Stimulated activated CD4-positive, alpha-beta T cell treated with anti-CD3 and anti-CD28 coated beads, Interleukin-1b, Interleukin-23, amount 100 ng/mL, for 48 hours (primary cell): ENCODE results near the gene BSND.

Source experiments
- DNase-seq: peaks from one replicate; pipeline ENCODE4 v3.0.0-alpha.2; 2020

BSND gene

DNA sequence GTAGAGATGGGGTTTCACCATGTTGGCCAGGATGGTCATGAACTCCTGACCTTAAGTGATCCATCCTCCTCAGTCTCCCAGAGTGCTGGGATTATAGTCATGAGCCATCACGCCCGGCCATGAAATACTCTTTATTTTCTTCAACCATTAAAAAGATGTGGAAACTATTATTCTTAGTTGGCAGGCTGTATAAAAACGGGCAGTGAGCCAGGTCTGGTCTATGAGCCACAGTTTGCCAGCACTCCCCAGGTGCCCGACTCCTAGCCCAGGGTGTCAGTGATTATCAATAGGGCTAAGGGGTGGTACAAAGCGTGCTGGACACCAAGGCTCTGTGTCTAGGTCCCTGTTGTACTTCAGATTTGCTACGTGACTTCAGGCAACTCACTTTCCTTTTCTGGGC is 22.0 kb upstream of the BSND start:
- DNase-seq: no peak

DNA sequence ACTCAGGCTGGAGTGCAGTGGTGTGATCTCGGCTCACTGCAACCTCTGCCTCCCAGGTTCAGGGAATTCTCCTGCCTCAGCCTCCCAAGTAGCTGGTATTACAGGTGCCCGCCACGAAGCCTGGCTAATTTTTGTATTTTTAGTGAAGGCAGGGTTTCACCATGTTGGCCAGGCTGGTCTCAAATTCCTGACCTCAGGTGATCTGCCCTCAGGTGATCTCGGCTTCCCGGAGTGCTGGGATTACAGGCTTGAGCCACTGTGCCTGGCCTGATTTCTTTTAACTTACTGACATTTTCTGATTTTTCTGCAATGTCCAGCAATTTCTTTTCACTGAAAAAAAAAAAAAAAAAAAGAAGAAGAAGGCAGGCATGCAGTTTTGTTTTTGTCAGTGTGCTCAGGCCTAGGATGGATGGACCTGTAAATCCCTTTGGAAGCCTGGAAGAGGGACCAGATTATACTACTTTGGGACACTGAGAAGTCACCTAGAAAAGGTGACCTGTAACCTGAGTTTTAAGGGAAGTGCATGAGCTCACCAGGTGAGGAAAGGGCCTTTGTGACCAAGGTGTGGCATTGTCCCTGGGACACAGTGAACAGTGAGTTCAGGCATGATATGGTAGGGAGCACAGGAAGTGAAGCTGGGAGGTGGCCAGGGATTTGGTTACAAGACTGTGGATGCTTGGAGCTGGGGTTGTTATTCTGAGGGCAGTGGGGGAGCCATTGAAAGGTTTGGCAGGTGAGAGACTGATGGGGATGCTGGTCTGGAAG is 21.0 kb upstream of the BSND start:
- no peak for DNase-seq

DNA sequence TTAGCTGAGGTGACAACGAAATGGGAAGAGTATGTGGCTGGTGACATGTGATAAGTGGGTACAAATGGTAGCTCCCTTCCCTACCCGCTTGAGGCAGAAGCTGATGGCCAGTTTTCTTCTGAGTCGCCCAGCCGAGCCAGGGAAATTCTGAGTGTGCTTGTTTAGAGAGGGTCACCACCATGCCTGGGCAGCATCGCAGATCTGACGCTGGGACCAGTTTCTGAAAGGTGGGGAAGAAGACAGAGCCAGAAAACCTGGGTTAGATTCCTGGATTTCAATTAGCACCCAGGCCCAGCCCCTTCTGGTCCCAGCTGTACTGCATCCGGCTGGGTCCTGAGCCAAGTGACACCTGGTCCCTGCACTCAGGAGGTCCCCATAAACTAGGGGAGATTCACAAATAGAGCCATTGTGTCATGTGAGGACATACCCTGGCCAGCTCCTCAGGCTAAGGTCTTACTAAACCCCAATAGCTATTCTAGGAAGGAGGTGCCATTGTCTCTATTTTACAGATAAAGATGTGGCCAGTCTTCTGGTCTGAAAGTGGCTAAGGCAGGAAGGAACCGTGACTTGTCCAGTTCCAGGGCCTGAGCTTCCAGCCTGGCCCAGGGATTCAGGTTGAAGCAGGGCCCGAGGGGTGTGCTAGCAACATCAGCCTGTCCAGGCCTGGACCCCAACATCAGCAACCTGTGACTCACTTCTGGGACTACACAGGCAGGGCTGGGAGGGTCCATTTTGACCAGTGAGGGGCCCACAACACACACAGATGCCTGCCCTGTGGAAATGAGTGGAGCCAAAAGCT is 20.0 kb upstream of the BSND start:
- no peak for DNase-seq

GRCh38 chr1:54979327-54979891 is 19.3 kb upstream of the BSND start:
- no peak for DNase-seq

- no peak for DNase-seq
These were observed 18.6 kb upstream of the BSND start for GRCh38 chr1:54980046-54980527.

DNA sequence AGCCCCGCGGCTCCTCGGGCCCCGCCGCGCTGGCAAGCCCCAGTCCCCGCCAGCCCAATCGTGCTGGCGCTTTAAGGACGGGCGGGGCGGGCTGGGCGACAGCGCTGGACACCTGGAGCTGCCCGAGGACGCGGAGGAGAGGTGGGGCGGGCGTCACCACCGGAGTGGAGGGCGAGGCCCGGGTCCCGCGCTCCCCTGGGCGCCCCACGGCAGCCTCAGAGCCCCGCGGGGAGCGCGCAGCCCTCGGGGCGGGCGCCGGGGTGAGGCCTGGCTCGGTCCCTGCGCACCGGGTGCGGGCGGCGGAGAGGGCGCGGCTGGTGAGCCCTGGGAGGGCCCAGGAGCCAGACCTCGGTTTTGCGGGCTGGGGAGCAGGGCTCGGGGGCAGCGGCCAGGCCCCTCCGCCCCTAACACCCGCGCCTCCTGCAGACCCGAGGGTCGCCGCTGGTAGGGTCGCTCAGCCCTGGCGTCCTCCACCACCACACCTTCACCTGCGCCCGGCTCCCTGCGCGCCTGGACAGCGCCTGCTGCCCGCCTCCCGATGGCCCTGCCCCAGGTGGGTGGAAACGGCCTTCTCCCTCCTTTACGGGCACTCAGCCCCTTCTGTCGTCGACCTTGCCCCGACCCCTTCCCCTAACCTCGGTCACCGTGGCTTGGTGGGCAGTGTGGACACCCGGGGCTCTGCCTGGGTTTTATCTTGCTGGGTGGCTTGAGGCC is 18.0 kb upstream of the BSND start, which contains the start of gene TMEM61:
TSS of gene TMEM61 (plus strand) at position 101 of the 714 bp plus-strand sequence. CDS start at position 539, 438 bp downstream.
- DNase-seq: no peak

DNA sequence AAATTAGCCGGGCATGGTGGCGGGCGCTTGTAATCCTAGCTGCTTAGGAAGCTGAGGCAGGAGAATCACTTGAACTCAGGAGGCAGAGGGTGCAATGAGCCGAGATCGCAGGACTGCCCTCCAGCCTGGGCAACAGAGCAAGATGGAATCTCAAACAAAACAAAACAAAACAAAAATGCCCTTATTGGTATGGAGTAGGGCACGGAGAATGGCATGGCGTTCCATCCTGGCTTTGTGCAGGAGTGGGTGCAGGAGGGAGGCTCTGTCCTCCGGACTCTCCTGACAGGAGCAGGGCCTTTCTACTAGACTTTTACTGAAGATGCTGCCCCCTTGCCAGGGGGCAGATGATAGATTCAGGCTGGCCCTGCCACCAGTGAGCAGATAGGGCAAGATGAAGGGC is 17.3 kb upstream of the BSND start:
- DNase-seq: no peak

GRCh38 chr1:54982739-54983138 is 16.0 kb upstream of the BSND start:
- no peak for DNase-seq

DNA sequence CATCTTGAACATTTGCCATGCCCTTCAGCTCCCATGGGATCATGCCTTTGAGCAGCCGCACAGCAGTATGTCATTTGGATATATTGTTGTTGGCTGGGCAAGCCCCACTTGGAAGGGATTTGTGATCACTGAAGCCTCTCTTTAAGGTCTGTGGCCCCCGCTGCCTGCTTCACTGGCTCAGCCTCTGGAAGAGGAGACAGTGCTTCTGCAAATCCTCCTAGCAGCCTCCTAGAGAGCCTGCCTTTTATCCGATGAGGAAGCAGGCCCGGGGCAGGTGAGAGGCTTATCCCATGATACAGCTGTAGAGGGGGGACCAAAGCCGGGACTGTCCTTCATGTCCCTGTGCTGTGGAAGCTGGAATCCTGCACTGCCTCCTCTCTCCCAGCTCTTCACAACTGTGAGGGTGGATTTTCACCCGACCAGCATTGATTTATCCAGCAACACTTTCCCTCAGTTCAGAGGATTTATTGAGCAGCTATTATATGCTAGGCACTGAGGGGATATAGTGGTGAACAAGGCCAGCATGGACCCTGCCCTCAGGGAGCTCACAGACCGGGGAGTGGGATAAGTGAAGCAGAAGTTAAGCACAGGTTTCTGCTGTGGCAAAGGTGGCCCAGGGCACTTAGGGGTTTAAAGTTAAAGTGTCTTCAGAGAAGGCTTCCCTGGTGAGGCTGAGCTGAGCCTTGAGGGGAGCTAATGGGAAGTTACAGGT is 14.4 kb upstream of the BSND start:
- DNase-seq: no peak

GRCh38 chr1:54985556-54985955 is 13.2 kb upstream of the BSND start:
- DNase-seq: no peak

DNA sequence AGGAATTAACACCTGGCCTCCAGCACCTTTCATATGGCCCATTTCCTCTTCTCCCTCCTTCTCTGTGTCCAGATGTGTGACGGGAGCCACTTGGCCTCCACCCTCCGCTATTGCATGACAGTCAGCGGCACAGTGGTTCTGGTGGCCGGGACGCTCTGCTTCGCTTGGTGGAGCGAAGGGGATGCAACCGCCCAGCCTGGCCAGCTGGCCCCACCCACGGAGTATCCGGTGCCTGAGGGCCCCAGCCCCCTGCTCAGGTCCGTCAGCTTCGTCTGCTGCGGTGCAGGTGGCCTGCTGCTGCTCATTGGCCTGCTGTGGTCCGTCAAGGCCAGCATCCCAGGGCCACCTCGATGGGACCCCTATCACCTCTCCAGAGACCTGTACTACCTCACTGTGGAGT is 12.7 kb upstream of the BSND start:
- DNase-seq: no peak

GRCh38 chr1:54986533-54986932 is 12.2 kb upstream of the BSND start:
- DNase-seq: no peak

DNA sequence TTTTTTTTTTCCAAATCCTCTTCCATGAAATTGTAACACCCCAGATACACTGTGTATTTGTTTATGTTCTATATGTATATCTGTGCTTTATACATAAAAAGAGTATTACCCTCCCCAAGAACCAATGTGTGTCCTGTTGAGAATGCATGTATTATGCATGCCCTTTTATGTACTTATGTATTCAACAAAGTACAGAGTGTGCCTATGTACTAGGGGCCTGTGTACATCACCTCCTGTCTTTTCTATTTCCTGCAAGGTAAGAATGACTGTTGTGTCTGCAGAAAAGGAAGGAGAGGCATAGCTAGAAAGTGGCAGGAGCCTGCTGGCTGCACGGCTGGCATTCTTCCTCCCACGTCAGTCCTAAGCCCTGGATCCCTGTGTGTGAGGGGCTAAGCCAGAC is 11.3 kb upstream of the BSND start:
- no peak for DNase-seq

GRCh38 chr1:54987919-54988705 is 10.6 kb upstream of the BSND start:
- DNase-seq: no peak

DNA sequence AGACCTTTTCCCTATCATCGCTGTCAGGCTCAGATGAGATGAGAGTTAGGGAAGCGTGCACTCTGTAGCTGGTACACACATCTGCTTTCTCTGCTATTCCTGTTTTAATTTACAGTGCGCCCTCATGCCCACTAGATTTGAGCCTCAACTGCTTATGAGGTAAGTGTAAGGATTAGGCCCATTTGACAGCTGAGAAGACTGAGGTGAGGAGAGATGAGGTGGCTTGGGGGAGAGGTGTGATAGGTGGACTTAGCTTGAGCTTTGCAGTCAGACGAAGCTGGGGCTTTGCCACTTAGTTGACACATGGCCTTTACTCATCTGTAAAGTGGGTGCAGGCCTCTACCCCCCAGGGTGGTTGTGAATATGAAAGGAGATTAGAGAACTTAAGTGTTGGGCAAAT is 9.8 kb upstream of the BSND start:
- no peak for DNase-seq

GRCh38 chr1:54989473-54989872 is 9.3 kb upstream of the BSND start:
- DNase-seq: no peak

DNA sequence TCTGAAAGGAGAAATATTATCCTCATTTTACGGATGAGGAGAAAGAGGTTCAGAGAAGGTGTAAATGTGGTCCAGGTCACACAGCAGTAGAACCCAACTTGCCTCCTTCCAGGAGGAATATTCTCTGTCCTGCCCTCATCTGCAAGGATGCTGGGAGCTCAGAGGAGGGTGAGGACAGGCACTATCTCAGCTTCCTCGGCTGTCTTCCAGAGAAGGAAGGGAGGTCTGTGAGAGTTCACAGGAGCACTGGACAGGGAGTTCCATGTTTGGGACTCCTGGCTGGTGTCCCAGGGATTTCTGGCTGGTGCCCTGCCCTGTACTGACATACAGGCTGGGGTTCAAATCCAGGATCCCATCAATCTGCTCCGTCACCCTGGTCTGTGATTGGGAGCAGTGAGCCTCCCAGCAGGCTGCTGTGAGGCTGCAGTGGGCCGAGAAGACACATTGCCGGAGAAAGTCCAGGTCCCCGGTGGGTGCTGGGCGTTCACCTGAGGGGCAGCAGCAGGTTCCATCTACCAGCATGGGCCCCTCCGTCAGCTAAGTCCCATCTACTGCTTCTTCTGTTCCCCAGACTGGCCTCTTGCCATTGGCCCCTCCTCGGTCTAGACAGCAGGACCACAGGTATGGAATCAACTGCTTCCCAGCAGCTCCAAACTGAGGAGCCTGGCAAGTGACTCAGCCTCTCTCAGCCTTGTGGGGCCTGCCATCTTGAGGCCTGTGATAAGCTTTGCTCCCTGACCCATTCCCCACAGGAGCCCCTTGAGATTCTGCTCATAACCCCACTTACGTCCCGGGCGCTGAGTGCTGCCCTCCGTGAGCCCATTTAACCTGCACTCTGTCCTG is 8.5 kb upstream of the BSND start:
- DNase-seq: no peak

- no peak for DNase-seq
These were observed 7.8 kb upstream of the BSND start for GRCh38 chr1:54990916-54991315.

DNA sequence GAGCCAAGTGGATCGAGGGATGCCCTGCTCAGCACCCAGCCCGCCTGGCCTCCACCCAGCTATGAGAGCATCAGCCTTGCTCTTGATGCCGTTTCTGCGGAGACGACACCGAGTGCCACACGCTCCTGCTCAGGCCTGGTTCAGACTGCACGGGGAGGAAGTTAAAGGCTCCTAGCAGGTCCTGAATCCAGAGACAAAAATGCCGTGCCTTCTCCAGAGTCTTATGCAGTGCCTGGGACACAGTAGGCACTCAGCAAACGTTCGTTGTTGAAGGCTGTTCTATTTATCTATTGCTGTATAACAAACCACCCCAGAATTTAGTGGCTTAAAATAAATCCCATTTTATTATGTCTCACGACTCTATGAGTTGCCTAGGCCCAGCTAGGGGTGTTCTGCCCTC is 6.8 kb upstream of the BSND start:
- no peak for DNase-seq

DNA sequence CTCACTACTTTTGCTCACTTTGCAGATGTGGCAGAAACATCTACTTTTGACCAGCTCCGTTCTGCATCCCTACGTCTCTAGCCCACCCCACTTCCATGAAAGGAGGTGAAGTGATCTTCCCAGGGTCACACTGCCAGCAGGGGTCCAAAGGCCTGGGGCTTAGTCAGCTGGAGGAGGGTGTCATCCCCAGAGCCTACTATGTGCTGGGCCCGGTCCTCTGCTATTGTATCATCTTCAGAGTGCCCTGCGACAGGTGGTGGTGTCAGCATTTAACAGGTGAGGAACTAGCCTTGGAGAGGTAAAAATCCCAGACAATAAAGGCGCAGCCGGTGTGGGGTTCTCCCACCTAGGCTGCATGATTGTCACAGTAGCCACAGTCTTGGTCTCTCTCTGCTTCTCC is 5.6 kb upstream of the BSND start:
- no peak for DNase-seq
